Measurements from ENCODE around the gene EXOC4. TPM values are rescaled to one million over a fixed set of nuclear protein-coding genes. Genes with fewer than 3 reads are reported as not detected.

The EXOC4 gene
- total RNA-seq, 4 donors from 2014 or later, result 52.4 to 82.2 (median 67.0) TPM

- no peak overlapping the region for H3K4me3 ChIP-seq (ENCODE audit: low read depth, poor library complexity, severe bottlenecking)
- intact Hi-C loops (cut with DNase I; ENCODE audit: low total_unique reads), result no loop called here
- TF ChIP-seq CTCF (IDR thresholded peaks at IDR 0.05) (no peak), POLR2A (IDR thresholded peaks at IDR 0.05) (no peak)
- 86 to 97% methylated on average over 2 of the region's 2 CpGs for WGBS, 2 donors
- no peak for DNase-seq (ENCODE audit: low spot score in 2 of 2)
Observed at GRCh38 chr7:133452577-133452976, 199.7 kb downstream of the EXOC4 start.

GRCh38 chr7:133458688-133459087, 205.8 kb downstream of the EXOC4 start:
- TF ChIP-seq POLR2A (IDR thresholded peaks at IDR 0.05) (no peak), CTCF (IDR thresholded peaks at IDR 0.05) (no peak)
- WGBS, 2 donors, result 90 to 92% methylated on average over 2 of the region's 2 CpGs
- no peak for DNase-seq (ENCODE audit: low spot score in 2 of 2)
- intact Hi-C loops (cut with DNase I; ENCODE audit: low total_unique reads), result no loop called here
- no peak overlapping the region for H3K4me3 ChIP-seq (ENCODE audit: low read depth, poor library complexity, severe bottlenecking)

- TF ChIP-seq CTCF (IDR thresholded peaks at IDR 0.05) (no peak), POLR2A (IDR thresholded peaks at IDR 0.05) (no peak)
- no peak overlapping the region for H3K4me3 ChIP-seq (ENCODE audit: low read depth, poor library complexity, severe bottlenecking)
- DNase-seq (ENCODE audit: low spot score in 2 of 2), result no peak
- 39 to 43% methylated on average over 1 of the region's 1 CpG for WGBS, 2 donors
- intact Hi-C loops (cut with DNase I; ENCODE audit: low total_unique reads), result no loop called here
Observed at GRCh38 chr7:133461421-133461820, 208.5 kb downstream of the EXOC4 start.

- no peak for TF ChIP-seq CTCF (IDR thresholded peaks at IDR 0.05)
- TF ChIP-seq POLR2A (IDR thresholded peaks at IDR 0.05), result no peak
- DNase-seq (ENCODE audit: low spot score in 2 of 2), result no peak
- intact Hi-C loops (cut with DNase I; ENCODE audit: low total_unique reads), result no loop called here
- H3K4me3 ChIP-seq (ENCODE audit: low read depth, poor library complexity, severe bottlenecking), result no peak overlapping the region
Observed at GRCh38 chr7:133475655-133476054, 222.8 kb downstream of the EXOC4 start.

- intact Hi-C loops (cut with DNase I; ENCODE audit: low total_unique reads), result no loop called here
- WGBS, 2 donors, result 91 to 98% methylated on average over 2 of the region's 2 CpGs
- TF ChIP-seq CTCF (IDR thresholded peaks at IDR 0.05) (no peak), POLR2A (IDR thresholded peaks at IDR 0.05) (no peak)
- DNase-seq (ENCODE audit: low spot score in 2 of 2), result no peak
- no peak overlapping the region for H3K4me3 ChIP-seq (ENCODE audit: low read depth, poor library complexity, severe bottlenecking)
Observed at GRCh38 chr7:133477791-133478190, 224.9 kb downstream of the EXOC4 start.

GRCh38 chr7:133478591-133479135, 225.8 kb downstream of the EXOC4 start:
- intact Hi-C loops (cut with DNase I; ENCODE audit: low total_unique reads), result no loop called here
- no peak overlapping the region for H3K4me3 ChIP-seq (ENCODE audit: low read depth, poor library complexity, severe bottlenecking)
- TF ChIP-seq CTCF (IDR thresholded peaks at IDR 0.05) (no peak), POLR2A (IDR thresholded peaks at IDR 0.05) (no peak)
- DNase-seq (ENCODE audit: low spot score in 2 of 2), result no peak
- WGBS, 2 donors, result 65% methylated on average over 3 of the region's 3 CpGs

Data from lower leg skin (tissue), 4 donors.